HL-60/S4 treated with phorbol 12-myristate 13-acetate at 8.2 ng/mL for 4 days and 3 days (cell line): ENCODE results near the gene ACVR2A.

Experiments used
- in situ Hi-C: fragments of 300-500 bp; cut with MboI; formaldehyde crosslinking; loops from 2 replicates; pipeline ENCODE4 v1.15.0; 2022; ENCODE audit warnings: low sequenced_read_pairs

ACVR2A gene

DNA sequence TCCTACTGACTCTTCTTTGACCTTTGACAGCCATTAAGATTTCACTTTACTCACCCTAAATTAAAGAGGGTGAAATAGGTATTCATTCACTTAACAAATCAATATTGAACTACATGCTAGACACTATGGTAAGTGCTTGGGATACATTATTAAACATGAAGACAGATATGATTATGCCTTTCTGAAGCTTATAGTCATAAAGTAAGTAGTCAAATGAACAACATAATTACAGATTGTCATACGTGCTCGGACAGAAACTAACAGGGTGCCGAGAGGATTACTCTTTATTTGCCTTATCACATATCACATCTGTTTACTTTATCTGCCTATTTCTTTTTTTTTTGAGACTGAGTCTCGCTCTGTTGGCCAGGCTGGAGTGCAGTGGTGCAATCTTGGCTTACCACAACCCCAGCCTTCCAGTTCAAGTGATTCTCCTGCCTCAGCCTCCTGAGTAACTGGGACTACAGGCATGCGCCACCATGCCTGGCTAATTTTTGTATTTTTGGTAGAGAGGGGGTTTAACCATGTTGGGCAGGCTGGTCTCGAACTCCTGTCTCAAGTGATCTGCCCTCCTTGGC, 9.8 kb downstream of the ACVR2A start:
- in situ Hi-C loops: no loop called here

DNA sequence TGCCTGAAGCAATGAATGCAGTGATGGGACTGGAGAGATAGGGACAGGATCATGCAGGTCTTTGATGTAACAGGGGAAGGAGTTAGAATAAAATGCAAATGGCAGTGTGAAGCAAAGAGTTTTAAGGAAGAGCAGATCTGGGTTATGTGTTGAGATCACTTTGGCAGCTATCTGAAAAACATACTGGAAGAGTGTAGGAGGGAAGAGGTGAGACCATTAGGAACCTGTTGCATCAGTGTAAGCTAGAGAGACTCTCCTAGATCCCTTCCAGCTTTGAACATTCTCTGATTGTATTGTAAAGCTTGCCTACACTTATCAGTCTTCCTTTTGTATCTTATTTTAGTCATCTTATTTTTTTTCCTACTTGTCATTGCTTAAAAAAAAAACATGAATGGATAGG, 10.5 kb downstream of the ACVR2A start:
- in situ Hi-C loops: no loop called here

DNA sequence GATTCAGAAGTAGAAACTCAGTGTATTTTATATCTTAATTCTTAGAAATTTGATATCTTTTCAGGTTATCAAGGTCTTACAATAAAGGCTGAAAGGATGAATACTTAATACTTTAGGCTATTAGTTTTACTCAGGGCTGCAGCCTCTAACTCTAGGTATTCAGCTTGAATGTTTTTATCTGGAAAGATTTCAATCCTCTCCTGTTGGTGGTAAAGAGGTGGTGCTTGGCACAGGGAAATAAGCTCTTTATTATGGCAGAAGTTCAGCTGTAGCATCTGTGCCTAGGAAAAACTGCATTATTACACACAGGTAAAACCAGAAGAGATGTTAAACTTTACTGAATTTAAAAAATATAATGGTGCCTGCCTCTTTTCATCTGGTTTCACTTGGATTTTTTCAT, 11.1 kb downstream of the ACVR2A start:
- in situ Hi-C loops: no loop called here

DNA sequence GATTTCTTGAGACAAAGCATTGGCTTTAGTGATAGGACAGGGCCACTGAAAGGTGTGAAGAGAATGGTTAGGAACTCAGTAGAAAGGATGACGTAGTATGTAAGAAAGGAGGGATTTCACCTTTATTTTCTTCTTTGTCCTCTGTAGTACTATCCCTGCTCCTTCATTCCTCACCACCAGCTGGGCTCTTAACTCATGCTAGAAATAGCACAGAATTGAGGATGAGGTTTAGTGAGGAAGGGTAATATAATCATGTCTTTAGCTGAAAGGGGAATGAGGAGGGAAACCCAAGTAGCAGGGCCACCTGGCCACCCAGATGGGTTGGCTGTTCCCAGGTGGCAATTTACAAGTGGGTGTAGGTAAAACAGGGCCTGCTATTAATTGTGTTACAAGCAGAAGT, 15.2 kb downstream of the ACVR2A start:
- in situ Hi-C loops: no loop called here

DNA sequence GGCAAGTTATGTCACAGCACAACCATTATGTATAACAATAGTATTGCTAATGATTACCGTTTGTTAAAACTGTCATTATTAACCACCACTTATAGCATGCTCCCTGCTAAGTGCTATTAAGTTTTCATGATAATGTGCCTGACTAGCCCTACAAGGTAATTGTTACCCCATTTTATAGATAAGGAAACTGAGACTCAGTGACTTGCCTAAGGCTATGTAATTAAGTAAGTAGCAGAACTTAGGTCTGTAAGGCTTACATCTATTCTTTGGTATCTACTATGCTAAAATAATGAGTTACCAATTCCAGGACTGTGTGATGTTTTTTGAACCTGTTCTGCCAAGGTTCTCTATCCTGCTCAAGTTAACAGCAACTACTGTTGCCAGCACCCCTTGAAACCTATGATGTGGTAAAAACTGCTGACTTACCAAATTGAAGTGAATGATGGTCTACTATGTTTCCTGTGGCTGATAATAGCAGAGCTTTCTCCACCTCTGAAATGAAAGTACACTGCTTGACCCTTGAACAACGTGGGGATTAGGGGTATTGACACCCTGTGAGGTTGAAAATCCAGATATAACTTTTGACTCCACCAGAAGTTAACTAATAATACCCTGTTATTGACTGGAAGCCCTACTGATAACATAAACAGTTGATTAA, 18.2 kb downstream of the ACVR2A start:
- in situ Hi-C loops: no loop called here

DNA sequence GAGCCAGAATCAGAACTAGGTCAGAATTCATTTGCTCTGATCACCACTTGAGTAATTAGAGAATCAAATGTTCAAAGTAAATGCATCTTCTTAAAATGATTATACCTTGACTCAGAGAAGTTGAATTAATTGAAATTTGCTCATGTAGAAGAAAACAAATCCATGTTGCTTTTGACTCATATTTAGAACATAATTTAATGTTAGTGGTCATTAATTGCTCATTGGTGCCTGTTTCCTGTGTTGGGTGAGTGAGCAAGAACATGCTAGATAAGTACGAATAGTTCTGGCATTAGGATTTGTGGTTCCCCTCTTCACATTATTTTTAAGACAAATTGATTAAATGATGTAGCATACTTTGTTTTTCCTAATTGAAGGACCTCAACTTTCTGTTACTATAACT, 19.0 kb downstream of the ACVR2A start:
- in situ Hi-C loops: no loop called here

DNA sequence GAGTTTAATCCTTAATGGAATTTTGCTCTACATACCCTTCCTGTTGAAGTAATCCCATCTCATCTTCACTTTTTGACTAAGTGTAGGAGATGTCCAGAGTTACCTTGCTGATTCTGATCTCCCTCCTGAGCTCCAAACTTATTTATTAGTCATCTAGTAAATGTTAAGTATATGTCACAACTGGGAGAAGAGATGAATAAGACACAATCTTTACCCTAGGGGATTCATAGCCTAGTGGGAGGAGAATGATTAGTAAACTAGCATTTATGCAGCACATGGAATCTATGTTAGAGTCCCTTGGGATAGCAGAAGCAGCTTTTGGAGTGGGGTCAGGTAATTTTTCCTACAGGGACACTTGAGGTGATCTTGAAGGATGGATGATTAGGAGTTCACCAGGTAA, 20.7 kb downstream of the ACVR2A start:
- in situ Hi-C loops: no loop called here

DNA sequence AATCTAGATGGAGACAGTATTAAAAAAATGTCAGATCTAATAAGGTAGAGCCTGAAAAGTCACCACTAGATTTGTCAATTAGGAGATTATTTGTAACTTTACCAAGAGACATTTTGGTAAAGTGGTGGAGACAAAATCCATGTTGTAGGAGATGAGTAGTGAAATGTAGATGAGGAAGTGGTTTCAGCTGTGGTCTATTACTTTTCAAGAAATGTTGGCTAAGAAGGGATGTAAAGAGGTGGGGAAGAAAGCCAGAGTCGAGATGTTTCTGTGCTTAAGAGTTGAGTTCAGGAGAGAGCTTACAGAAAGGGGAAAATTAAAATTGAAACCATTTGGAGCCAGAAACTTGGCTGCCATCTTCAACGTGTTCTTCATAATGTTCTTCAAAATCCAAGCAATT, 22.2 kb downstream of the ACVR2A start:
- in situ Hi-C loops: no loop called here

DNA sequence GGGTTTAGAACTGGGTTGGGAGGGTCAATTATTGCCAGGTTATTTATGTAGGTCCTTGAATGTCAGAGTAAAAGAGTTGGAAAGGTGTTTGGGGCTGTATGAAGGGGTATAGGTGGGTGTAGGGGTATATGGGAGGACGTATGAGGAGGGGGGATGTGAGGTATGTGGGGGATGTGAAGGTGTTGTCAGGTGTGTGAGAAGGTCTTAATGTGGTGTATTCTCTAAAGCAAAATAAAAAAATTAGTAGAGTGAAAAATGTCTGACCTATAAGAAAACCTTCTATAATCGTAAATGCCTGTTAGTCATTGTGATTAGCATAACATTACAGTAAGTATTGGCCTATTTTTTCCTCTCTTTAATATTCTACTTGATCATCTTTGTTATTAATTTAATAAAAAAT, 25.1 kb downstream of the ACVR2A start:
- in situ Hi-C loops: no loop called here

DNA sequence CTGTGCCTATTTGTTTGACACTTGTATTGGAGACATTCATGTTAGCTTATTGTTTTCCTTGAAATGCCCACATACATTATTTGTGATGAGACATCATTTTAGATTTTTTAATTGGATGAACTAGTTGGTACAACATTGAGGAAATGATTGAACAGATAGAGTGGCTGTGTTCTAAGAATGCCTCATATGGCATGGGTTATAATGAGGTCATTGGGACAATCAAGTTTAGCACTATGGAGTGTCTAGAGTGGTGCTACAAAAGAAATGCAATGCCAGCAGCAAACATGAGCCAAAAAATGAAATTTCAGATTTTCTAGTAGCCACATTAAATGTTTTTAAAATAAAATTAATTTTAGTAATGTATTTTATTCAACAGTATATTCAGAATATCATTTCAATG, 28.1 kb downstream of the ACVR2A start:
- in situ Hi-C loops: no loop called here

DNA sequence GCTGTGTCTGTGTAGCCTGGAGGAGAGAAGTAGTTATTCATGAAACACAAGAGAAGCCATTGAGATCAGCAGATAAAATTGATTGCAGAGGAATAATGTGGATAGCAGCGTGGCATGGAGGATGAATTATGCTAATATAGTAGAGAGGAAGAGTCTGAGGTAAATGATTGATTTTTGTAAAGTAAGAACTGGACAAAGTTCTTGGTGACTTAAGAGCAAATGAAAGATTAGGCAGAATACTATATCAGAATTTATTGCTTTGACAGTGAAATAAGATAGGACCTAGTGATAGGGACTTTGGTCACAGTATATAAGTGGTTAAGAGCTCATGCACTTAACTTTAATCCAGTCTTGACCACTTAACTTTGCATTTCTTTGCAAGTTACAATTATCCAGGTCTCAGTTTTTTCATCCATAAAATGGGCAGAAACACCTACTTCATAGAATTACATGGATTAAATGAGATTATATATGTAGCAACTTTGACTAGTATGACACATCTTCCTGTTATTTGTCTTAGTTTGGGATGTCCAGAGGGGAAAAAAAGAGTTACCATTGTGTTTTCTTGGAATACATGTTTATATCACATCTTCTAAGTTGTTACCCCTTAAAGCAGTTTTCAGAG, 29.1 kb downstream of the ACVR2A start:
- in situ Hi-C loops: no loop called here

DNA sequence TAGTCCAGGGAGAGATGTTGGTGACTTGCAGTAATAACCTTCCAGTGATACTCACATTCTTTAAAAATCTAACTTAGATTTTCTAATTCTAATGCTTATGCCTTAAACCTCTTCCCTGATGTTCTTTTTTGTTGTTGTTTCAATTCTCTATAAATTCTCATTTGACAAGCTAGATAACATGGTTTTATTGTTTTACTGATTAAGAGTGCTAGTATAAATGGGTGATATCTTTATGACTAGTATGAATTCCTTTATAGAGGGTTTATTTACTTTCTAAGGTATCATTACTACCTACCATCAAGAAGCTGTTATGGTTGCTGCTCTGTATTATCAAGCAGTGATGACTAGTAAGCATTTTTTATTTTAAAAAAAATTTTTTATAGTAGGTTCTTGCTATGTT, 35.0 kb downstream of the ACVR2A start:
- in situ Hi-C loops: no loop called here

DNA sequence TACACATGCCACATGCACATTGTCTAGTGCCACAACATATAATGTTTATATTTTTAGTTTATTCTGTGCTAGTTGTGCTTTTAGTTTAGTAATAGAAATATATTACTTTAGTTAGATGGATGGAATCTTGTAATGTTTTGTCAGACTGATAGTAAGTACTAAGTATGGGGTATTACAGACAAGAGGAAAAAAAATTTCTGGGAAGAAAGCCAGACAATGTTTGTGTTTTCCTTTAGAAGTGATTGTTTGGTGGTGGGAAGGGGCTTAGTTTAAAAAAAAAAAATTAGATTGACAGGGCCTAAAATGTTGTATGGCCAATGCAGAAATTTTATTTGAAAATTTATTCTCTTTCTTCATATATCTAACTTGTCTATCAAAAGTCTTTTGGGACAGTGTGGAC, 37.8 kb downstream of the ACVR2A start:
- in situ Hi-C loops: no loop called here

DNA sequence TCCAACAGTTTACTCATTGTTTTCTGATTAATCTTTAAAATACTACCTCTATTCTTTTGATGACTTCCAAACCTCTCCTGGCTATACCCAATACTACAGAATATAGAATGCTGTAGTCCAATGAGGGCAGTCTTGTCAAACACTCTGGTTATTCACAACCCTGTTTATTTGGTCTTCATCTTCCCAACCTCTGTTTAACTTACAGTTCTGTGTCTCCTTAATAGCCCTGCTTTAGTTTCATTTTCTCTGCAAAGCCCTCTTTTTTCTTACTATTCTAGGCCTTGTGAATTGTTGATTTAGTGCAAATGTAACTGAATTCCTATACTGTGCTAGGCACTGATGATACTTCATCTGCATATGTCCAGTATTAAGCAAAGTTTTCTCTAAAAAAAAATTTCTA, 40.0 kb downstream of the ACVR2A start:
- in situ Hi-C loops: no loop called here

DNA sequence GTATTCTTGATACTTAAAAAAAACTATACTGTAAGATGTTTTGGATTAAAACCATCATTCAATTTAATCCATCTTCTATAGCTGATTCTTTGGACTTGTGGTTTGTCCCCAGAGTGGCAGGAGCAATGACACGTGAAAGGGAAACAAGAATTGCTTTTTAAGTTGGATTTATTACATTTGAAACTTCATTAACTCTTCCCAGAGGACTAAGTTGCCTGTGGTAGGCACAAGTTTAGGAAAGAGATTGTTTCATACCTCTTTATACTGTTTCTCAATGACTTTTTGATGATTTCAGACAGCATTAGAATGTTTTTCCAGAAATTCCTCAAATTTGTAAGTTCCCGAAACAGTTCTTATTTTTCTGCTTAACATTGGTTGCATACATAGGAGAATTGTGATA, 41.3 kb downstream of the ACVR2A start:
- in situ Hi-C loops: no loop called here

DNA sequence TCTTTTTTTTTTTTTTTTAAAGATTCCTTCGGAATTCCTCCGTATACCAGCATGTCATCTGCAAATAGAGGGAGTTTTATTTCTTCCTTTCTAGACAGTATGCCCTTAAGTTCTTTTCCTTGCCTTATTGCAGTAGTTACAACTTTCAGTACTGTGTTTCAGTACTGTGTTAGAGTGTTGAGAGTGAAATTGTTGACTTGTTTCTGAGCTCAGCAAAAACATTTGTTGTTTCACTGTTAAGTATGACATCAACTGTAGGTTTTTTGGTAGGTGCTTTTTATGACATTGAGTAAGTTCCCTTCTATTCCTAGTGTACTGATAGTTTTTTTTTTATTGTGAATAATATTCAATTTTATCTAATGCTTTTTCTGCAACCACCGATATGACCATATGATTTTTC, 43.9 kb downstream of the ACVR2A start:
- in situ Hi-C loops: no loop called here

DNA sequence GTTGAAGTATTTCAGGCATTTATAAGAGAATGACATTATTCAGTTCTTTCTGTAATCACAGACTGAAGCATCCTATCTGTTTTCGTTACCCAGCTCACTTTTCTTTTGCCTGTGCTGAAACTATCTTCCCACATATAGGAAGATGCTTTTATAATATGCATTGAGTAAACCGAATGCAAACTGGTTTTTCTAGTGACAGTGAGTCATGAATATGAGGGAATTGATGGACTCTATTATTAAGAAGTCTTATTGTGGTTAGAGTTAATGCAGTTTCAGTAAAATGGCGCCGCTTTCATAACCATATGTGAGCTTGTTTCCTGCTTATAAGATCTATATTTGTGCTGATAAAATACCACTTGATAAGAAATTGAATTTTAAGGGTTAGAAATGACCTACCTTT, 59.2 kb downstream of the ACVR2A start:
- in situ Hi-C loops: loop anchor here (25.0 kb wide), 1 partner anchor 817 kb away; no protein-coding TSS in a partner anchor

DNA sequence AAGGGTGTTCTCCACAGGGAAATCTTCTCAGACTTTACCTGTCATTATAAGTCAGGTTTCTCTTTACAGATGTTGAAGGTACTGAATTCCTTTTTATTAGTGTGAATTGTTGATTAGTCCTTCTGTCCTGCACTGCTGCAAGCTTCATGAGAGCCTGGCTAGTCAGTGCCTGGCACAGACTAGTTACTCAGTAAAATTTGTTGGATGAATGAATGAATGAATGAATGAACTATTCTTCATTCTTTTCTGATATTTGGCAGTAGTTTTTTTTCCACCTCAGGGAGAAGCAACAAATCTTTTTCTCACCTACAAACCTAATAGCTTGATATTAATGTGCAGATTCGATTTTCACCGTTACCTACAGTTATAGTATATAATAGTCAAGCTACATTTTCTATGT, 64.3 kb downstream of the ACVR2A start:
- in situ Hi-C loops: loop anchor here (25.0 kb wide), 1 partner anchor 822 kb away; no protein-coding TSS in a partner anchor

DNA sequence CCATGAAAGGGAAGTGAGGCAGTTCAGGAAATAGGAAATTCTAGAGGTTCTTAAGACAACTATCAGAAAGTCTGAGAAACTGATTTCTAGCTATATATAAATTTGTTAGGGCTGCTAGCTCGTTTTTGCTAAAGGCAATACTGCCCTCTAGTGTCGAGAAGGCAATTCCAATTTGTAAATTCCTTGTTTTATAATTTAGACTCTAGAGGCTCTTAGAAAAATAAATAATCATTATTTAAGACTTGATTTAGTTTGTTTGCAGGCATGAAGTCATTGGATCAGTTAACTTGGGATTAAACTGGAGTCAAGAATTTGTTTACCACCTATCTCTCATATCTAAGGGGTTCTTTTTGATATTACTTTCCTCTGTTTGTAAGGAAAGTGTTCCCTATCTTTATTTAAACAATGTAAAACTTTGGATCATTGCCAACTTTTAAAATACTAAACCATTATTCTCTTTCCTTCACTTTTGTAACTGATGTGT, 66.2 kb downstream of the ACVR2A start:
- in situ Hi-C loops: loop anchor here (25.0 kb wide), 1 partner anchor 824 kb away; no protein-coding TSS in a partner anchor

DNA sequence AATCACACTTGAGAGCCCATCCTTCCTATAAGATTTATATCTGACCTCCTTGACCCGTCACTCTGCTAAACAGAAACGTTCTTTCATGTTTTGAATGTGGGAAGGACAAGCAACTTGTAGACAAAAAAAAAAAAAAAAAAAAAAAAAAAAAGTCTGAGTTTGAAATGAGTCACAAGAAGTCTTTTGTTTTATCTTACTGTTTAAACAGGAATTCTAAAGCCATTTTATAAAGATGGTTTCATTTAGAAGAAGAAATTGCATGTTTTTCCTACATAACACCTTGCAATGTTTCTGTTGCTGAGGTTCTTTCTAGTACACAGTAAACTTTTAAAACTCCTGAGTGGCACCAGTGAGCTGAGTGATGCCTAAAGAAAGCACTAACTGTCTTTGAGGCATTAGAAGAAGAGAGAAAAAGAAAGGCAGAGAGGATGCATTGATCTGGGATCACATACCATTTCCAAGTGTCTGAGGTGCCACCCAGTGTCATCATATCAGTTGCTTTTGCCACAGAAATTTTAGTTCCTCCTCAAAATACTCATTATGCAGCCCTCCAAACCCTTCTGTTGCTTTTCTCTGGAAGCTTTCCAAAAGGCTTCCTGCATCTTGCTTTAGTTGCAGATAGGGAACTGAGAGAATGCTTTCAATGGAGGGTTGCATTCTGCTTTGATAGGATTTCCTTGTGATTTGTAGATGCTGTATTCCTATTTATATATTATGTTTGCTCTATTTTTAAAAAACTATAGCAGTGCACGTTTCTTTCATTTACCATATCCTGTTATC, 69.1 kb downstream of the ACVR2A start:
- in situ Hi-C loops: loop anchor here (25.0 kb wide), 1 partner anchor 827 kb away; no protein-coding TSS in a partner anchor

DNA sequence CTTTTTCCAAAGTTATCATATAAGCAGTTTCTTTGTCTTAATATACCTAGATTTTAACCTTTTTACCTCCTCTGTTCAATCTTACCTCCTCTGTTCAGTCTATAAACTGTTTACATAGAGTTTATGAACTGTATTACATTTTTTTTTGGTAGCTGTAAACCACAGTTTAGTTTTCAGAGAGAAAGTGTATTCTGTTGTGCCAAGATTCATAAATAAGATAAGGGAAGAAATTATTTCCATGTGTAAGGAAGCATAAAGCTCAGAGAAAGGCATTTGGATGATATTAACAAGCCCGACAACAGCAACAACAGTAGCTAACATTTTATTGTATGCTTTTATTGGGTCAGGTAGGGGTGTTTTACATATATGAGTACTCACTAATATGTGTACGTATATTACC, 71.2 kb downstream of the ACVR2A start:
- in situ Hi-C loops: loop anchor here (25.0 kb wide), 1 partner anchor 829 kb away; no protein-coding TSS in a partner anchor
